Esophagus (tissue), 2 donors: ENCODE results near the gene GPR68. TPM values are rescaled to one million over a fixed set of nuclear protein-coding genes. Genes with fewer than 3 reads are reported as not detected.

Experiments
- H3K27ac ChIP-seq, 2 donors: one replicate each; pipeline ENCODE4 v1.5.1; 2013; ENCODE audit warnings: low read depth in 2 of 2, mild to moderate bottlenecking in 2 of 2, inconsistent platforms in 1 of 2, low read length in 1 of 2, moderate library complexity in 1 of 2
- H3K27me3 ChIP-seq, 2 donors: one replicate each; pipeline ENCODE4 v1.6.1; 2013; ENCODE audit warnings: low read length in 2 of 2, control low read depth in 1 of 2, mild to moderate bottlenecking in 1 of 2; ENCODE audit not compliant: insufficient read depth in 2 of 2, control insufficient read depth in 1 of 2
- H3K36me3 ChIP-seq, 2 donors: one replicate each; pipeline ENCODE4 v1.6.1; 2013; ENCODE audit warnings: low read length in 1 of 2; ENCODE audit not compliant: control insufficient read depth in 2 of 2, insufficient read depth in 2 of 2
- H3K4me1 ChIP-seq, 2 donors: one replicate each; pipeline ENCODE4 v1.6.1; 2013; ENCODE audit warnings: low read length in 1 of 2; ENCODE audit not compliant: control insufficient read depth in 2 of 2, insufficient read depth in 2 of 2
- H3K4me3 ChIP-seq, 2 donors: one replicate each; pipeline ENCODE4 v1.5.1; 2013; ENCODE audit warnings: low read length in 2 of 2, mild to moderate bottlenecking in 2 of 2, low read depth in 1 of 2, moderate library complexity in 1 of 2
- H3K9me3 ChIP-seq, 2 donors: one replicate each; pipeline ENCODE4 v1.6.1; 2013; ENCODE audit warnings: mild to moderate bottlenecking in 2 of 2, low read depth in 1 of 2, low read length in 1 of 2, moderate library complexity in 1 of 2; ENCODE audit not compliant: control insufficient read depth in 2 of 2, insufficient read depth in 1 of 2
- WGBS, 2 donors: extraction: QIAGEN DNeasy Blood & Tissue Kit; methylation state at CpG; one replicate each; pipeline ENCODE4 v1.1.7; 2013; 5-methylcytosine and 5-hydroxymethylcytosine counted together
- polyA plus RNA-seq, 2 donors: library from polyadenylated mRNA; stranded (reverse); fragments of 200-250 nt; gene quantifications; one replicate each; pipeline ENCODE4 v1.2.3, GENCODE V29; 2013
- donor health status: healthy with polysubstance abuse.
- donor health status: Bipolar disorder and iron deficiency.

Gene GPR68
- polyA plus RNA-seq, 2 donors: 0.71 to 4.8 TPM

- H3K9me3 ChIP-seq: no peaks in the 10 kb centered on the region
- no peak overlapping the region for H3K4me3 ChIP-seq
- no peak overlapping the region for H3K27ac ChIP-seq
- peaks cover 0 to 23% of the 10 kb centered on the region in 2 donors for H3K36me3 ChIP-seq
- H3K27me3 ChIP-seq: no peaks in the 10 kb centered on the region
- H3K4me1 ChIP-seq: no peaks in the 10 kb centered on the region
- 83 to 84% methylated on average over 14 of the region's 14 CpGs for WGBS, 2 donors
These were observed 40.5 kb upstream of the GPR68 start for GRCh38 chr14:91284791-91285548.

- no peaks in the 10 kb centered on the region for H3K9me3 ChIP-seq
- H3K4me3 ChIP-seq: no peak overlapping the region
- no peaks in the 10 kb centered on the region for H3K4me1 ChIP-seq
- no peaks in the 10 kb centered on the region for H3K27me3 ChIP-seq
- no peak overlapping the region for H3K27ac ChIP-seq
- peaks cover 0 to 23% of the 10 kb centered on the region in 2 donors for H3K36me3 ChIP-seq
- WGBS, 2 donors: 84 to 85% methylated on average over 13 of the region's 13 CpGs
These were observed 39.8 kb upstream of the GPR68 start for GRCh38 chr14:91284146-91284790.

GRCh38 chr14:91283666-91284065, 39.2 kb upstream of the GPR68 start:
- no peak overlapping the region for H3K4me3 ChIP-seq
- 93 to 94% methylated on average over 4 of the region's 4 CpGs for WGBS, 2 donors
- no peaks in the 10 kb centered on the region for H3K27me3 ChIP-seq
- H3K9me3 ChIP-seq: no peaks in the 10 kb centered on the region
- no peak overlapping the region for H3K27ac ChIP-seq
- H3K36me3 ChIP-seq: peaks cover 0 to 18% of the 10 kb centered on the region in 2 donors
- H3K4me1 ChIP-seq: no peaks in the 10 kb centered on the region

GRCh38 chr14:91282954-91283645, 38.6 kb upstream of the GPR68 start:
- Histone ChIP-seq H3K9me3 (no peaks in the 10 kb centered on the region), H3K36me3 (peaks cover 0 to 14% of the 10 kb centered on the region in 2 donors), H3K4me3 (no peak overlapping the region), H3K4me1 (peaks cover 0 to 2% of the 10 kb centered on the region in 2 donors), H3K27ac (no peak overlapping the region), H3K27me3 (no peaks in the 10 kb centered on the region)
- WGBS, 2 donors: 95 to 96% methylated on average over 14 of the region's 14 CpGs

- Histone ChIP-seq H3K4me1 (peaks cover 7 to 8% of the 10 kb centered on the region in 2 donors), H3K36me3 (peaks cover 0 to 19% of the 10 kb centered on the region in 2 donors), H3K27ac (no peak overlapping the region), H3K4me3 (no peak overlapping the region), H3K27me3 (no peaks in the 10 kb centered on the region), H3K9me3 (no peaks in the 10 kb centered on the region)
- 63 to 73% methylated on average over 9 of the region's 9 CpGs for WGBS, 2 donors
These were observed 36.8 kb upstream of the GPR68 start for GRCh38 chr14:91281346-91281745.

- 72 to 86% methylated on average over 5 of the region's 5 CpGs for WGBS, 2 donors
- no peak overlapping the region for H3K27ac ChIP-seq
- peaks cover 0 to 17% of the 10 kb centered on the region in 2 donors for H3K36me3 ChIP-seq
- H3K4me3 ChIP-seq: no peak overlapping the region
- peaks cover 7 to 8% of the 10 kb centered on the region in 2 donors for H3K4me1 ChIP-seq
- H3K27me3 ChIP-seq: no peaks in the 10 kb centered on the region
- H3K9me3 ChIP-seq: no peaks in the 10 kb centered on the region
These were observed 35.6 kb upstream of the GPR68 start for GRCh38 chr14:91280129-91280528.

- Histone ChIP-seq H3K27me3 (no peaks in the 10 kb centered on the region), H3K4me1 (peaks cover 7 to 8% of the 10 kb centered on the region in 2 donors), H3K27ac (no peak overlapping the region), H3K4me3 (no peak overlapping the region), H3K9me3 (no peaks in the 10 kb centered on the region), H3K36me3 (peaks cover 0 to 17% of the 10 kb centered on the region in 2 donors)
- WGBS, 2 donors: 82 to 86% methylated on average over 10 of the region's 10 CpGs
These were observed 34.9 kb upstream of the GPR68 start for GRCh38 chr14:91279354-91279753.

GRCh38 chr14:91278383-91278715, 33.8 kb upstream of the GPR68 start:
- 74 to 88% methylated on average over 5 of the region's 5 CpGs for WGBS, 2 donors
- Histone ChIP-seq H3K4me1 (peaks cover 7 to 8% of the 10 kb centered on the region in 2 donors), H3K4me3 (no peak overlapping the region), H3K36me3 (peaks cover 0 to 18% of the 10 kb centered on the region in 2 donors), H3K27ac (no peak overlapping the region), H3K27me3 (no peaks in the 10 kb centered on the region), H3K9me3 (no peaks in the 10 kb centered on the region)

GRCh38 chr14:91277546-91278382, 33.3 kb upstream of the GPR68 start:
- H3K36me3 ChIP-seq: peaks cover 0 to 19% of the 10 kb centered on the region in 2 donors
- no peak overlapping the region for H3K4me3 ChIP-seq
- no peak overlapping the region for H3K27ac ChIP-seq
- H3K4me1 ChIP-seq: peaks cover 8% of the 10 kb centered on the region in 2 donors
- H3K27me3 ChIP-seq: no peaks in the 10 kb centered on the region
- WGBS, 2 donors: 63 to 77% methylated on average over 29 to 30 of the region's 30 CpGs
- no peaks in the 10 kb centered on the region for H3K9me3 ChIP-seq
